GM21529 (cell line): ENCODE measurements around the gene USH1G.
"Not testable (repeated sequence)": the region's sequence is repeated elsewhere in the genome, so short reads cannot be mapped to it uniquely, and the experiment has no call there.

Experiments used
- ATAC-seq: cut with Tn5 transposase; IDR thresholded peaks from one replicate; pipeline ENCODE4 v1.9.1; 2021; ENCODE audit not compliant: unreplicated experiment

Gene USH1G

DNA sequence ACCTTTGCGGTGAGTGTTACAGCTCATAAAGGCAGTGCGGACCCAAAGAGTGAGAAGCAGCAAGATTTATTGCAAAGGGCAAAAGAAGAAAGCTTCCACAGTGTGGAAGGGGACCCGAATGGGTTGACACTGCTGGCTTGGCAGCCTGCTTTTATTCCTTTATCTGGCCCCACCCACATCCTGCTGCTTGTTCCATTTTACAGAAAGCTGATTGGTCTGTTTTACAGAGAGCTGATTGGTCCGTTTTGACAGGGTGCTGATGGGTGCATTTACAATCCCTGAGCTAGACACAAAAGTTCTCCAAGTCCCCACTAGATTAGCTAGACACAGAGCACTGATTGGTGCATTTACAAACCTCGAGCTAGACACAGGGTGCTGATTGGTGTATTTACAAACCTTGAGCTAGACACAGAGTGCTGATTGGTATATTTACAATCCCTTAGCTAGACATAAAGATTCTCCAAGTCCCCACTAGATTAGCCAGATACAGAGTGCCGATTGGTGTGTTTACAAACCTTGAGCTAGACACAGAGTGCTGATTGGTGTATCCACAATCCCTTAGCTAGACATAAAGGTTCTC is 16.8 kb downstream of the USH1G start:
- ATAC-seq = not testable (repeated sequence)

- no peak for ATAC-seq
Observed at GRCh38 chr17:74904687-74905409, 18.2 kb downstream of the USH1G start.

- no peak for ATAC-seq
Observed at GRCh38 chr17:74903671-74904070, 19.4 kb downstream of the USH1G start.

DNA sequence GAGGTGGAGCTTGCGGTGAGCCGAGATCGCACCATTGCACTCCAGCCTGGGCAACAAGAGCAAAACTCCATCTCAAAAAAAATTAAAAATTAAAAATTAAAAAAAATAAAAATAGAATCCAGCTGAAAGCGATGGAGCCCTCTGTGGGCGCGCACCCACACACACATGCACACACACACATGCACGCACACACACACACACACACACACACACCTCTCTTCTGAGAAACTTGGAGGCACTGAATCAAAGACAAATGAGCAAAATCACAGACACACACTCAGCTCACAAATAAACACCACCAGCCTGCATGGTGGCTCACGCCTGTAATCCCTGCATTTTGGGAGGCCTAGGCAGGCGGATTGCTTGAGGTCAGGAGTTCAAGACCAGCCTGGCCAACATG is 20.0 kb downstream of the USH1G start:
- ATAC-seq = no peak

- ATAC-seq = no peak
Observed at GRCh38 chr17:74901353-74902135, 21.5 kb downstream of the USH1G start.

DNA sequence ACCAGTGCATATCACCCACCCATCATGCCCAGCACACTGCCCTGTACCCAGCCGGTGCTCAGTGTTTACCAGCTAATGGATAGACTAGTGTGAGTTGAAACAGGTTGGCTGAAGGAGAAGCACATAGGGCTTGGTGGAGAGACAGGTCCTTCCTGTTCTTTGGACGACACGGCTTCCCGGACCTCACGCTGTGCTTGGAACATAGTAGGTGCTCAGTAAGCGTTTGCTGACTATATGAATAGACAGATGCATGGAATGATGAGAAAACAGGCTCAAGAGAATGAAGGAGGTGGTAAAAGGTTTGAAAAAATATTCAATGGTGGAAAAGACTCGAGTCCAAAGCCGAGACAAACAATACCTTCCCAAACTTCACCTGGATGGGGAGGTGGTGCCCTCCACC is 22.8 kb downstream of the USH1G start:
- ATAC-seq = no peak

- ATAC-seq = no peak
Observed at GRCh38 chr17:74898376-74898946, 24.6 kb downstream of the USH1G start.

DNA sequence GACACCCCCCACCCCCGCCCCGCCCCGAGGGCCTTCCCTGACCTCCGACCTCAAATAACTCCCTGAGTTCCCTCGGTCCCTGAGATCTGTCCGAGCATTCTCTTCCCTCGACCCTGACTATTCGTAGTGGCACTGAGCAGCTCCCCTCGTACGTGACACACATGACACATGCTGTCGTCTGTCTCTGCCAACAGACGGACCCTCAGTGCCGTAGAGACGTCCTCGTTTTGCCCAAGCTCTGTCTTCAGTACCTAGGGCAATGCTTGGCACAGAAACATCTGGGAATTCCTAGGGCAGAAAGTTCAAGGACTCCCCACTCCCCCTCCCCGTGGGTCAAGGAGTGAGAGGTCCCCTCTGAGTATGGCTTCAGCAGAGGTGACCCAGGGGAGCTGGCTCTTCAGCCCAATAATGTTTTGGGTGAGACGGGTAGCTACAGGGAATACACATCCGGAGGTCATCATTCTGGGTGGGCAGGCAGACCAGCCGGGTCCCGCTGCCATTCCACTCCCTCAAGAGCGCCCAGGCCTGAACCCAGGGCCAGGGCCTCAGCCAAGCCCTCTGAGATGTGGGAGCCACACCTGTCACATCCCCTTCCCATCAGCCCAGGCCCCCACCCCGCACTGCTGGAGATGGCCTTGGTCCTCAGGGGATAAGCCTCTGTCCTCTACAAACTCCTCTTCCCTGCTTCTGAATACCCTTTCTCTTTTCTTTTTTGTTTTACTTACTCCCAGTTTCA is 29.0 kb downstream of the USH1G start:
- ATAC-seq = no peak

GRCh38 chr17:74892974-74893911 is 29.8 kb downstream of the USH1G start, which contains the start of gene FADS6:
TSS of gene FADS6 (minus strand) at chr17:74893633. CDS start at chr17:74893595, 38 bp downstream.
- no peak for ATAC-seq

GRCh38 chr17:74892013-74892841 is 30.8 kb downstream of the USH1G start:
- ATAC-seq = no peak

GRCh38 chr17:74890554-74890953 is 32.5 kb downstream of the USH1G start:
- ATAC-seq = no peak

DNA sequence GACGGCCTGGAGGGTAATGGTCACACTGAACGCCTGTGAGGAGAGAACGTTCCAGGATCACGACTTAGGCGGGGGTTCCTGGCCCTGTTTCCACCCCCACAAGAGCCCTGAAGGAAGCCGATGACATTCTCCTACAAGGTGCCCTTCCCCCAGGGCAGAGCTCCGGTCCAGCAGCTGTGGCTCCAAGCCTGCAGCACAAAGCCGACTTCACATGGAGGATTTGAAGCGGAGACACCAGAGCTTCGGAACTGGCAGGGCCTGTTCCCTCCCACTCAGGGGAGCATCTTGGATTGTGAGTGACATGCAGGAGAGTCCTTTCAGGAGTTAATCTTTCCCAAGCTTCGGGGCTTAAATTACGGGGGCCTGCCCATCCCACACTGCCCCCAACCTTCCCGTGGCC is 34.6 kb downstream of the USH1G start:
- no peak for ATAC-seq

DNA sequence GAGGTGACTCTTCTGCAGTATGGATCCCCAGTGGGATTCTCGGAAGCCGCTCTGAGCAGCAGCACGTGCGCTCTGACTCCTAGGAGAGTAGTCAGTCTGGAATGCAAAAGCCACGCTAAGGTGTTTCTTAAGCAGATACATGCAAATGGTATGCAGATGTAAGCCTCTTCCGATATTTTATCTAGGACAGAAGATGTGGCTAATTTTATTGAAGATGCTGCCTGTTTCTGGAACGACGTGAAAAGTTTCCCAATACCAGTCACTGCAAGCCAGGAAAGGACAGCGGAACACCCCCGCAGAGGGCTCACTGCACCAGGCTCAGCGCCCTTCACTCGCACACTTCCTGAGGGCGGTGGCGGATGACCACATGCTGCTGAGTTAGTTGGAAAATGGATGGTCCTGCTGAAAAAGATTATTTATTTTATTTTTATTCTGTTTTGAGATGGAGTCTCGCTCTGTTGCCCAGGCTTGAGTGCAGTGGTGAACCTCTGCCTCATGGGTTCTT is 39.8 kb downstream of the USH1G start:
- no peak for ATAC-seq

DNA sequence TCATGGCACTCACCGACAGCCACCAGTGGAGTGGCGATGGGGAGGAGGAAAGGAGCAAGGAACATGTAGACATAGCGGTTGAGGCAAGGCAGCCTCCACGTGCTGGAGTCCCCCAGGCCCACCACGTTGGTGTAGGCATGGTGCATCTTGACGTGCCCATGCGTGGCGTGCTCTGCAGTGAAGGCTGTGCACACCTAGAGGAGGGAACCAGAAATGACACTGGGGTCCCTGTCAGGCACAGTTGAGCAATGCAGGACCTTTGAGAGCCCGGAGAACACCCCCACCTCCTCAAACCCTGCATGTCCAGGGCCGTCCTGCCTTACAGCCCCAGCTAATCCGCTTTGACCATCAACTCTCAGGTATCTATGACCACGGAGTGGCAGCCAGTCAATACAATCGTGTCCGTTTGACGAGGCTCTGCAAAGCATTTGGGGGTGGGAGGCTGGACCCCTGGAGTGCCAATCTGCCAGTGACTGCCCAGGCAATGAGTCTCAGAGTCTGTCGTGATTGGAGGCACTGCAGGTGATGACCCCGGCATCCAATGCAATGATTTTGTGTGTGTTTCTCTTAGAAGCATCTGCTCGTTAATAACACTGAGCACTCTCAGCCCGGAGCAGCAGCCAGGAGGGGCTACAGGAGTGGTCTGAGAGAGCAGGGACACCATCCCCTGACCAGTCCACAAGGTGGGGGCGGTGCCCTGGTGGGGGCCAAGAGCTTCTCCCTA is 40.4 kb downstream of the USH1G start:
- ATAC-seq = no peak

- ATAC-seq = no peak
Observed at GRCh38 chr17:74881073-74881472, 42.0 kb downstream of the USH1G start.

- ATAC-seq = no peak
Observed at GRCh38 chr17:74879308-74879707, 43.7 kb downstream of the USH1G start.

- no peak for ATAC-seq
Observed at GRCh38 chr17:74878658-74879057, 44.4 kb downstream of the USH1G start.
